ENCODE results near the gene UGT1A7.

DNA sequence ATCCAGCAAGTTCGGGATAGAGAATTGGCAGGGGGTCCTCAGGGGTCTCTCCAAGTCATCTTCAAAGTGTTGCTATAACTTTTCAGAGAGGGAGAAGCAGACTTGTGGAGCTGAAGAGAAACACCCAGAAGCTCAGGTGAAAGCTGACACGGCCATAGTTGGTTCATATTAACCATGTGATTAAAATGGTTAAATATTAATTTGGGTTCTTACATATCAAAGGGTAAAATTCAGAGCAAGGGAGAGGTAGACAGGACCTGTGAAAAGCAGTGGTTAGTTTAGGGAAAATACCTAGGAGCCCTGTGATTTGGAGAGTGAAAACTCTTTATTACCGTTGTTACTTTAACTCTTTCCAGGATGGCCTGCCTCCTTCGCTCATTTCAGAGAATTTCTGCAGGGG, 10.9 kb downstream of the UGT1A7 start, which contains the start of gene UGT1A6:
- TF ChIP-seq ZFP36 (IDR thresholded peaks at IDR 0.05; ENCODE audit: low read depth, low read length, partially characterized antibody) (no peak), SMAD4 (CRISPR knock-in tag; conservative IDR thresholded peaks at IDR 0.05) (no peak)
